ENCODE measurements around the gene MTCL1. TPM values are rescaled to one million over a fixed set of nuclear protein-coding genes. Genes with fewer than 3 reads are reported as not detected.

MTCL1 gene
- total RNA-seq, 1 experiment from 2014 or later: 11.6 TPM

- no TSS peak for BruUV-seq (replicated peaks)
- Mint-ChIP-seq H3K4me1 (ENCODE audit: insufficient read depth, unreplicated experiment) (peaks cover 27% of the 10 kb centered on the region), H3K4me3 (ENCODE audit: unreplicated experiment) (no peak overlapping the region), H3K27ac (ENCODE audit: low read depth, unreplicated experiment) (peak overlapping the region; percentile 83), H3K27me3 (ENCODE audit: insufficient read depth, unreplicated experiment) (no peaks in the 10 kb centered on the region), H3K36me3 (ENCODE audit: insufficient read depth, unreplicated experiment) (peaks cover 6% of the 10 kb centered on the region), H3K9me3 (ENCODE audit: unreplicated experiment) (no peaks in the 10 kb centered on the region)
- ChIA-PET POLR2A (interaction anchor here (0.8 to 3.5 kb wide), 15 partner anchors 9 to 316 kb away, joined by 3 to 15 read pairs (median 4); no protein-coding TSS in a partner anchor), CTCF (interaction anchor here (0.5 to 3.2 kb wide), 7 partner anchors 30 to 763 kb away, joined by 3 to 21 read pairs (median 3); no protein-coding TSS in a partner anchor)
- no peak for TF ChIP-seq CTCF (IDR thresholded peaks at IDR 0.05; ENCODE audit: unreplicated experiment)
- peak; percentile 73 for DNase-seq (ENCODE audit: unreplicated experiment)
- intact Hi-C loops (cut with micrococcal nuclease): loop anchor here (2.0 to 5.0 kb wide), 2 partner anchors 94 to 159 kb away; partner anchors contain the start of gene MTCL1
Measured at GRCh38 chr18:8801263-8801901, 96.0 kb downstream of the MTCL1 start.

- BruUV-seq (replicated peaks): no TSS peak
- Mint-ChIP-seq H3K27me3 (ENCODE audit: insufficient read depth, unreplicated experiment) (no peaks in the 10 kb centered on the region), H3K36me3 (ENCODE audit: insufficient read depth, unreplicated experiment) (peaks cover under 1% of the 10 kb centered on the region), H3K27ac (ENCODE audit: low read depth, unreplicated experiment) (peak overlapping the region; percentile 83), H3K4me1 (ENCODE audit: insufficient read depth, unreplicated experiment) (peaks cover 23% of the 10 kb centered on the region), H3K4me3 (ENCODE audit: unreplicated experiment) (no peak overlapping the region), H3K9me3 (ENCODE audit: unreplicated experiment) (no peaks in the 10 kb centered on the region)
- ChIA-PET CTCF (interaction anchor here (0.6 to 3.2 kb wide), 6 partner anchors 9 to 716 kb away, joined by 3 to 21 read pairs (median 5); no protein-coding TSS in a partner anchor), POLR2A (interaction anchor here (0.7 to 3.5 kb wide), 11 partner anchors 9 to 316 kb away, joined by 3 to 15 read pairs (median 4); no protein-coding TSS in a partner anchor)
- no peak for DNase-seq (ENCODE audit: unreplicated experiment)
- intact Hi-C loops (cut with micrococcal nuclease): loop anchor here (5.0 kb wide), 1 partner anchor 95 kb away; the partner anchor contains the start of gene MTCL1
- TF ChIP-seq CTCF (IDR thresholded peaks at IDR 0.05; ENCODE audit: unreplicated experiment): no peak
Measured at GRCh38 chr18:8802017-8802672, 96.8 kb downstream of the MTCL1 start.

GRCh38 chr18:8803063-8803795, 97.9 kb downstream of the MTCL1 start:
- CTCF ChIA-PET: interaction anchor here (0.5 to 1.2 kb wide), 3 partner anchors 7 to 715 kb away, joined by 3 to 5 read pairs (median 3); no protein-coding TSS in a partner anchor
- TF ChIP-seq CTCF (IDR thresholded peaks at IDR 0.05; ENCODE audit: unreplicated experiment): no peak
- BruUV-seq (replicated peaks): no TSS peak

More at GRCh38 chr18:8803063-8803795, 97.9 kb downstream of the MTCL1 start:
- Mint-ChIP-seq H3K4me1 (ENCODE audit: insufficient read depth, unreplicated experiment) (peaks cover 20% of the 10 kb centered on the region), H3K27ac (ENCODE audit: low read depth, unreplicated experiment) (no peak overlapping the region), H3K36me3 (ENCODE audit: insufficient read depth, unreplicated experiment) (no peaks in the 10 kb centered on the region), H3K4me3 (ENCODE audit: unreplicated experiment) (no peak overlapping the region), H3K27me3 (ENCODE audit: insufficient read depth, unreplicated experiment) (no peaks in the 10 kb centered on the region), H3K9me3 (ENCODE audit: unreplicated experiment) (no peaks in the 10 kb centered on the region)
- POLR2A ChIA-PET: interaction anchor here (0.7 to 1.3 kb wide), 3 partner anchors 10 to 19 kb away, joined by 3 to 4 read pairs (median 3); no protein-coding TSS in a partner anchor
- intact Hi-C loops (cut with micrococcal nuclease): loop anchor here (5.0 kb wide), 1 partner anchor 96 kb away; the partner anchor contains the start of gene MTCL1
- DNase-seq (ENCODE audit: unreplicated experiment): no peak
